HG03432 (cell line): ENCODE data around the gene PRKAG1.

Experiments used
- ATAC-seq: cut with Tn5 transposase; IDR thresholded peaks from one replicate; pipeline ENCODE4 v1.9.1; 2021; ENCODE audit warnings: mild to moderate bottlenecking, moderate library complexity; ENCODE audit not compliant: unreplicated experiment

The PRKAG1 gene

GRCh38 chr12:49032679-49033447 lies 14.3 kb upstream of the PRKAG1 start:
- no peak for ATAC-seq

DNA sequence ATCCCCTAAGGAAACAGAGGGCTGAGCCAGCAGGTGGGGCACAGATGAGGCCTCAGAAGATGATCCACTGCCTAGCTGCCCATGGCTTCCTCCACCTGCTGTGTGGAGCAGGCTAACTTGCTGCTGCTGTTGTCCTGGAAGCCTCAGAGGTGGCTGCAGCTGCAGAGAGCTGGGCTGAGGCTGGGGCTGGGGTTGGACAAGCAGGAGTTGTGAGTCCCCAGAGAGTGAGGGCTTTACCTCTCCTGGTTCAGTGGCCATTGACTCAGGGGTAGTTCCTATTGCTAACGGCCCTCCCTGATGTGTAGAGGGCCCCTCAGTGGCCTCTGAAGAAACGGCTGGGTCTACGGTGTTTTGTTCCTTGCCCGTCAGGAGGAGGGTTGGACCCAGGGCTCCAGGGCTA lies 13.7 kb upstream of the PRKAG1 start:
- no peak for ATAC-seq

DNA sequence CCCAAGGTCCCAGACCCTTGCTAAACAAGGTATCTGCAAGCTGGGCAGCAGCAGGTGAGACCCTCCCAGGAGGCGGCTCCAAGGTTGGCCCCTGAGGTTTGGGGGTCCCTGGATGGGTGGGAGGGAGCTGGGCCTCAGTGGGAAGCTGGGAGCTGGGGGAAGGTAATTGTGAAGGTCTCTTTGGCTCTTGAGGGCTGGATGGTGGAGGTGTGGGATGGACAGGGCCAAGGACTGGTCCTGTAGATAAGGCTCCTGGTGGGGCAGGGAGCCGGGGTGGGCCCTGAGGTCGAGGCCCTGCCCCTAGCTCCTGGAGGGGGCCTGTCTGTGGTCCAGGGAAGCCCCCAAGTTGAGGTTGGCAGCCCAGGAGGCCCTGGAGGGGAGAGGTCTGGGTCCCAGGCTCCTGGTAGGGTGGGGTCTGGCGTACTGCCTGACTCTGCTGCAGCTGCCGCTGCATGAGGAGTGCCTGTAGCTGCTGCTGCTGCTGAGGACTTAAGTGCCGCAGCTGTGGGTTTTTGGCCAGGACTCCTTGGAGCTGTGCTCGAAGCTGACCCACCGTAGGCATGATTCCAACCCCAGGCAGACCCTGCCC lies 13.1 kb upstream of the PRKAG1 start:
- no peak for ATAC-seq

DNA sequence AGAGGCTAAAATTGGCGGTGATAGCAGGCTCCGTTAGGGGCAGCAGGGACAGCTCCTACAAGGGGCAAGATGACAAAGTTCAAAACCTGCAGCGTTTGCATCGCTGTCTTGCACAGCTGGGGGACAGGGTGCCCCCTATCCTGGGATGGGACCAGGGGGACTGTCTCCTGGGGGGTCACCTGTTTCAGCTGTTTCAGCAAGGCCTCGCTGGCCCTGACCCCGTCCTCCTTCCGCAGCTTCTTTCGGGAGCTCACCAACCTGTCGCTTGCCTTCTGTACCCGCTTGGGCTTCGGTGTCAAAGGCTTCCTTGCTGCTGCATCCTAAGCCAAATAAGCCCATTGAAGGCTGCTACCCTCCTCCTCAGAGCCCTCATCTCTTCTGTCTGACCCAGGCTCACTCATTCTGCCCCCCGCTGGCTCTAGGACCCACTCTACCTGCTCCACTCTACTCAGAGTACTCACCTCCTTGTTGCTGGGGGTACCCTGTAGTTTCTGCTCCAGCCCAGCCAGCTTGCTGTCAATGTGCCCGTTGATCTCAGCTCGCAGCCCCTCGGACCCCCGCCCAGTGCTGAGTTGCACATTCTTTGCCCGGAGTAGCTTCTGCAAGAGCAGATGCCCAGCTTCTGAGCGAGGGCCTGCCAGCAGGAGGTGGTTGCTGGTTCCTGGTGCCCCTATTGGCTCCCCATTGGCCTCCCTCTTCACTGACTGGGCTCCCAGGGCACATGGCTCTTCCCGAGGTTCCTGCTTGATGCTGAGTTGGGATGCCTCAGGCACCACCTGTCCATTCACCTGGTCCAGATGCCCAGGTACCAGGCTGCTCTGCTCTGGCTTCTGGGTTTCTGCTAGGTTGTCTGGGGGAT lies 12.4 kb upstream of the PRKAG1 start:
- no peak for ATAC-seq

DNA sequence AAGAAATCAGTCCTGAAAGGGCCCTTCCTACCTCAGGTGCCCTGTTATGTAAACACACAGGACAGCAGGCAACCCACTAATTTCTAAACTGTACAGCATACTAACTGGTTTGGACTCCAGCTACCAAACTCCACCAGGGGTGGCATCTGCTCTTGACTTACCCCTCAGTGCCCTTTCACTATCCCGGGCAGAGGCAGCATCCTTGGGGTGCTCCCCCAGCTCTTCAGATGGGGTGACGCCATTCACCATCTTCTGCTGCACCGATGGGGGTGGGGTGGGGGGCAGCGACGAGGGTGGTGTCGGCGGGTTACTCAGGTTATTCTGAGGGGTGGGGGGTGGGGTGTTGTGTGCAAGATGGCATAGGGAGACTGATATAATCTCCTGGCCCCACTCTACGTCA lies 11.5 kb upstream of the PRKAG1 start:
- no peak for ATAC-seq

GRCh38 chr12:49028666-49029275 lies 10.2 kb upstream of the PRKAG1 start:
- no peak for ATAC-seq

DNA sequence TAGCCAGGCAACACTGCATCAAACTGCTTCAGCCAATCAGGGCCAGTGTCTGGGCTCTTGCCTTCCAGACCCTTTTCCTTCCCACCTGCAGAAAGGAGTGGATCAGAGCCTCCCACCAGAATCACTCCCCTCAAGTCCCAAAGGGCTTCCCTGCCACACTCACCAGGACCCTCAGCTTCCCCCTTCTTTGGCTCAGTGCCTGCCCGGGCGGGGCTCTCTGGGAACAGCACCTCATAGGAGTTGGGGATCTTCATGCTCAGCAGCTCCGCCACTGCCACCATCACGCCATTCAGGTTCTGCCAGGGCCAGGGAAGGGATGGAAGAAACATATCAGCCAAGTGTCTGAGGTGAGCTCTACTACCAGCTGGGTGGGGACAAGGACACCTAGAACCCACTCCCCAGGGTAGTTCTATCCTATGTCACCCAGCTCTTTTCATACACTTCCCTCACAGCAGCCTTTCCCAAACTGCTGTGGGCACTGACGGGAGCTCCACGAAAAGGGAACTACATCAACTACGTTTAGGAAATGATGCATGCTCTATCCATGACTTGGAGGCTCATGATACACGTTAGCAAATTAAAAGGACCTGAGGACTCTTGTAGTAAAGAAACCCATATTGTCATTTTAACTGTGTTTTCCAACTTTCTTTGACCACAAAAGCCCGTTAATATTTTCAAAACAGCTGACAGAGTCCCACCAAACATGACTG lies 9.4 kb upstream of the PRKAG1 start:
- ATAC-seq = no peak

- no peak for ATAC-seq
Measured at GRCh38 chr12:49026678-49027480, 8.3 kb upstream of the PRKAG1 start.

DNA sequence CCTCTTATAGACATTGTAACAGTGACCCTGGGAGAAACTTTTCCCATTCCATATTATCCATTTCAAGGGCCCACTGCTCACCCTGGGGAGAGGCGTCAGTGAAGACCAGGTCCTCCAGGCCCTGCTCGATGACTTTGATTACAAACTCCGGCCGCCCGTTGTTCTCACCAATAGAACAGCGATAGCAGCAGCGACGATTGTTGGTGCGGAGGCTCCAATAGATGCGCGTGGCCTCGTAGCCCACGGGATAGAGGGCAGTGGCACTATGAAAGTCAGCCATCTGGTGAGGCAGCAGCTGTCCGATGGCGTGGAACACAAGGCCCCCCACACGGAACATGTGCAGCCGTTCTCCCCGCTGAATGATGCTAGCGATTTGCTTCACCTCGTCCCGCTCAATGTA lies 7.5 kb upstream of the PRKAG1 start:
- ATAC-seq = no peak

GRCh38 chr12:49025463-49025862 lies 6.9 kb upstream of the PRKAG1 start:
- ATAC-seq = no peak

DNA sequence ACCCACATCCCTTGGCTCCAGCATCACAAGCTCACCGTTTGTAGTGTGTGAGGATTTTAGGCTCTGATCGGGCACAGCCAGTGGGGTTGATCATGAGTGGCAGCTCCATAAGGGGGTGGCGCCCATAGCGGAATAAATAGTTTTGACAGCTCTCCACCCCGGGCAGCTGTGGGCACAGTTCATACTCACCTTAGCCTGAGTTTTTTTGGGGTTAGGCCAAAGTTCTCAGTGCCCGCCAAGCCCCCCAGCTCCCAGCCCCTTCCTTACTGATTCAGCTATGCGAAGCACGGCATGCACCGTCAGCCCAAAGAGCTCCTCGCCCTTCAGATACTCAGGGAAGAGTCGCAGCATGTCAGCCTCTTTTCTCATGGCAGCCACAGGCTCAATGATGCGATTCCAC lies 6.0 kb upstream of the PRKAG1 start:
- no peak for ATAC-seq

DNA sequence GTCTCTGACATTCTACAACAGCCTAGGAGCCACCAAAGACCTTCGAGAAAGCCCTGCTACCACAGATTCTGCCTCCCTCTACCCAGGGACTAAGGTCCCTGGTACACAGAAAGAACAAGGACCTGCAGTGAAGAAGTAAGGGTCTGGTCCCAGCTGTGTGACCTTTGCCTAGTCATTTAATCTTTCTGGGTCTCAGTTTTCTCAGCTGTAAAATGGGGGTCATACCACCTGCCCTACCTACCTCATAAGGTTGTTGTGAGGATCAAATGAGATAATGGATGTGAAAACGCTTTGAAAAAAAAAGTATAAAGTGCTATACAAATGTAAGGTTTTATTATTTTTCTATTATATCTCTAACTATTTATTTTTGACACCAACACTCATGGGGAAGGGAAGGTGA lies 5.2 kb upstream of the PRKAG1 start:
- no peak for ATAC-seq

- no peak for ATAC-seq
Measured at GRCh38 chr12:49022558-49023178, 4.1 kb upstream of the PRKAG1 start.

DNA sequence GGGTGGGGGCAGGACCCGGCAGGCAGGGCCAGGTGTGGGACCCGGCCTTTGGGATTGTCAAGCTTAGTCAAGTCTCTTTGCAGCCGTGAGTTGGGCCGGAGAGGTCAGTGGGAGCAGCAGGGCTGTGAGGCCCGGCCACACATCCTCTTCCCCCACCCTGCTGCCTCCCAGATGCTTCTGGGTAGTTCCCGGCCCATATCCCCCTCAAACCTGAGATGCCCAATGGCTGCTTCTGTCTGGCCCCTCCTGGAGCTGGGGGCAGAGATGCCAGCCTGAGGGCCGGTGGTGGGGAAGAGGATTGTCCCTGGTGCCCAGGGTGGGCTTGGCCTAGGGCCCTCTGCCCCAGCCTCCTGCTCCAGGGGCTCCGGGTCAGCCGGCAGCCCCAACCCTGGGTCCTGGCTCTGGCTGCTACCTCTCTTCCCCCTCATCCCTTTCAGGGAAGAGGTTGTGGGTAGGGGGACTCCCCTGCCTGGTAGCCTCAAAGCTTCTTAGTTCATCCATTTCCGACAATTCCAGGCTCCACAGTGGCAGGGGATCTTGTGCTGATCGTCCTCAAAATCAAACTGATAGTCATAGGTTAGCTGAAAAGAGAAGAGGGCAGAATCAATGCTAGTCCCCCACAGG lies 2.8 kb upstream of the PRKAG1 start:
- no peak for ATAC-seq

GRCh38 chr12:49020441-49020840 lies 1.9 kb upstream of the PRKAG1 start:
- no peak for ATAC-seq

DNA sequence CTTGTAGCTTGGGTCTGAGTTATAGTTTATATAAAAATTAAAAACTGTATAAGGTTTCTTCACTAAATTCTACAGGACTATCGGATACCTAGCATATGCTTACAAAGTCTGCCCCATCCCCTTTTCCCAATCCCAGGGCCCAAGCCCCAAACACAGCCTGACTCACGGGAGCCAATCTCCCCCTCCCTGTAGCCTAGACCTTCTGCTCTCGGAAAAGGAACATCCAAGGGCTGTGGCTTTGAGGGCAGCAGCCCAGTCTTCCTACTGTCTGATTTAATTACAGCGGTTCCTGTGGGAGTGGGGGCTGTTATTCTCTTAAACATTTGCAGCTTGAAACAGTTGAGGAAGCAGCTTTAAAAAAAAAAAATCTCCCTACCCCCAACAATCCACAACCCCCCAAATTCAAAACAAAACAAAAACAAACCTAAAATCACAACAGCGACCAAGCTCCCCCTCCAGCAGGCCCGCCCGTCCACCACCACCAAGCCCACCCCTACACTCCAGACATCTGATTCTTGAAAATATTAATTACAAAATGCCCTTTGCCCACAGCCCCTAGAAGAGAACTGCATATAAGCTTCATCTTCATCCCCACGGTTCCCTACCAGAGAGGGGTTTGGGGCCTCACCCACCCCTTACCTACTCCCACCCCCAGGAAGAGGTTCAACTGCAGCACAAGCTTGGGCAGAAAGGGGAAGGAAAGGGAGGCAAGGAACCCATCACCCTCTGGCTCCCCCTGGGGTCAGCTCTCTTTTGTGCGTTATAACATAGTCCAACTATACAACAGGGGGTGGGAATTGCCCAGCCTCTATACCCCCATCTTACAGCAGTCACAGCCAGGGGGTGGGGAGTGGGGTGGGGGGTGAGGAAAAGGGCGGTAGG lies 1.1 kb upstream of the PRKAG1 start:
- ATAC-seq = no peak

- peak; percentile 18 for ATAC-seq
Measured at GRCh38 chr12:49019120-49019430, 499 bp upstream of the PRKAG1 start.

GRCh38 chr12:49017891-49018260 lies 700 bp downstream of the PRKAG1 start:
- ATAC-seq = peak; percentile 3
